NCI-H345 treated with DMSO at 0.1 percent for 48 hours (cell line): ENCODE measurements around the gene E2F8.

Experiments used
- DNase-seq: peaks from one replicate; lab custom pipeline; 2025; ENCODE audit not compliant: unreplicated experiment; lab: John Stamatoyannopoulos, UW

The E2F8 gene

GRCh38 chr11:19220903-19221724, 19.6 kb downstream of the E2F8 start:
- DNase-seq: no peak

GRCh38 chr11:19218786-19219460, 21.8 kb downstream of the E2F8 start:
- DNase-seq: no peak

DNA sequence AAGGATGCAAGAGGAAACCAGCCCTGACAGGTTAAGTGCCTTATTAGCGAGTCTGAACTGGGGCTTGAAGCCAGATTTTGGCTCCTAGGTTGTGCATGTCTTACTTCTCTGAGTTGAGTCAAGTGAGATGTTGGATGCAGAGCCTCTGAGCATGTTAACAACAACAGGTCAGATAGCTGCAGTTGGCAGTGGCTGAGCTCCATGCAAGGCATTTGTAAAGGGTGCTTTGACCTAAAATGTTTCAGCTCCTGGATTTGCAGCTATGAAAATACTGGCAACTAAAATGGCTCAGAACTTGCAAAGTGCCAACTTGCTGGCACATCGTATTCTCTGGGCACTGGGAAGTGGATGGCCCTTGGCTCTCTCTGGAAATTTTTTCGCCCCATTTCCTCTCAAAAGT, 22.5 kb downstream of the E2F8 start:
- DNase-seq: no peak

GRCh38 chr11:19216709-19217374, 23.9 kb downstream of the E2F8 start:
- DNase-seq: no peak

- DNase-seq: no peak
Observed at GRCh38 chr11:19216021-19216420, 24.7 kb downstream of the E2F8 start.

DNA sequence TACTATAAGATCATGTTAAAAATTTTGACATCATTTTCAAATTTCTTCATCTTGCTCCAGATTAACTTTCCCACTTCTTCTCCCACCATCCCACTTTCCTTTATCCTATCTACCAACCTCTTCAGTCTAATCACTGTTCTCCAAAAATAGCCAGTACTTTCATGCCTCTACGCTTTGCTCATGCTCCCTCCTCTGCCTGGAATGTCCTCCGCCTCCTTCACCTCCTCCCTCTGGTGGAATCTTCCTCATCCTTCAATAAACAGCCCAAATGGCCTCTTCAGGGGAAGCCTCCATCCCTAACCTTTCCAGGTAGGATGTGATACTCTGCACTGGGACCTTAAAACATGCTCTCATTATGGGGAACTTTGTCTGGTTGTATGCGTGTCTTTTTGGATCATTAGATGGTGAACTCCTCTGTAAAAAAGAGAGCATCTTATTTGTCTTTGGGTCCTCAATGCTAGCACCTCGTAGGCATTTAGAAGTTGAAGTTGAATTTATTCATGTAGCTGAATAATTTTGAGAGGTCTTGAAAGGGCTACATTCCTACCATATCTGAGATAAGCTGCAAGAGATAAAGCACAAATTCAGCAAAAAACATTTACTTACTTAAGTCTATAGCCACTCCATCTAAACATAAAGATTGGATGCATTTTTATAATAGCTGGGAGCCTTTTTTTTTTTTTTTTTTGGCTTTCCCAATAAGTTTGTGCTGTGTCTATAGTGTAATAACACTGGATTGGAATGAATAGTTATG, 31.0 kb downstream of the E2F8 start:
- no peak for DNase-seq

DNA sequence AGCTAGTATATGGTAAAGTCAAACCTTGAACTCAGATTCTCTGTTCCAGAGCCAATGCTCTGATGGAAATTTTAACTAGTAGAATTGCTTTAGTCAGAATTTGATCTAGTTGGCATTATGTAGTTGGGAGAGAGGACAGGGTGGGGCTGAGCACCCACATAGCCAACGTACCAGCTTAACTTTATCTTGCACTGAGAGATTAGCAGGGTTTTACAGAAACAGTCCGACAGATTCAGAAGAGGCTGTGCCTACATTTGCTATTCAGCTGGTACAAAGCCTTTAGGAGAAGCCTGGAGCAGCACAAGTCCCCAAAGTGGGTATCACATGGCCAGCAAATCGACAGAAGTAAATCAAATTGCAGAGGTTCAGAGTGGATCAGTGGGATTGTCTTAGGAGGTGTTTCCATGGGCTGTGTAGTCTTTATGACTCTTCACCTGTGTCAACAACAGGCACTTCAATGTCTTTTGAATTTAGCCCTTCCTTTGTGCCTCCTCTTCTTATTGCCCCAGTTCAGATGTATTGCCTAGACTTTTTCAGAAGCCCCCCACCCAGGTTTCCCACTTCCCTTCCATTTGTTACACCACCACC, 31.7 kb downstream of the E2F8 start:
- no peak for DNase-seq

GRCh38 chr11:19208181-19208580, 32.6 kb downstream of the E2F8 start:
- no peak for DNase-seq

DNA sequence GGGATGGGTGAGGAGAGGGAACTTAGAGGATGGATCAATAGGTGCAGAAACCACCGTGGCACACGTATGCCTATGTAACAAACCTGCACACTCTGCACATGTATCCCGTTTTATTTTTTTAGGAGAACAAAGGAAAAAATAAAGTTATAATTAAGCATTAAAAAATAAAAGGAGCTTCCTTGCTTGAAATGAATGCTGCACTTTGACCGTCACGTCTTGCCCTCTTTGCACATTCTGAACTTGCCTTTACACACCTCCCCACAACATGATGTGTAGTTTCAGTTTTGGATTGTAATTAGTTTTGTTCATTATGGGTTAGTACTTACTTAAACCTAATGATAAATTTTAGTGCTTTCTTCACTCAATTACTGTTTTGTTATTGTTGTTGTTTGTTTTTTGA, 35.9 kb downstream of the E2F8 start:
- no peak for DNase-seq

DNA sequence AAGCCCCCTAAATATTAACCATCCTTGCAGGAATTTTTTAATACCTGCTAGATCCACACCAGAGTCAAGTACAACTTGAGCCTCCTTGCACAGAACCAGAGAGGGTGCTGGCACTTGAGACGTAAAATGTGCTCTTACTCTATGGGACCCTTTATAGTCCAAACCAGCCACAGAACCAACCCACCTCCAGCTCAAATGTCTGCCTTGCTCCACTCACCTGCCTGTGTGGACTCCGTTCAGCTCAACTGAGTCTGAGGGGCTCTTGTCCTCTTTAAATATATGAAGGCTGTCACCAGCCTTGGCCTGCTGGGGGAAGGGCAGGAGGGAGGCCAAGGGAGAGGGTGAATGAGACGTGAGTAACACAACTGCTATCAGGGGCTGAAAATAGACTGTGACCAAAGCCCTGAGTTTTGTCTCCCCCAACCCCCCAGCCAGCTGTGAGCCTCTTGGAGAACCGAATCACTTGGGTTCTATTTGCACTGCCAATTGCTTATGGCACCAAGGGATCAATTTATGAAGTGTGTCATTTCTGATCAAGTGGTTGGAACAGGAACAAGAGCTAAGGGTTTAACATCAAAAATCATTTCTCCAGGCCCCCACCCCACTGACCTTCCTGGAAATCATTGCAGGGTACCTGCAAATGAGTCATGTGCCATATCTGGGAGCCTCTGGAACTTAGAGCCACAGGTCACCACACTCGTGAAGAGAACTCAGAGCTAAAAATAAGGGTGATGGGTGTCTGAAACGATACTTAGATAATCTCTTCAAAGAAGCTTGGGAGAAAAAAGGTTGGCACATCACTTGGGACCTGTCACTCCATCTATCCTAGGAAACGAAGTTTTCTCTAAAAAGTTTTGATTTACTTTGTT, 38.8 kb downstream of the E2F8 start, which contains the start of gene CSRP3:
Gene CSRP3, minus strand, starts transcription at position 247 of the 869 bp plus-strand sequence. CDS start 9,535 bp downstream, outside the sequence.
- no peak for DNase-seq

DNA sequence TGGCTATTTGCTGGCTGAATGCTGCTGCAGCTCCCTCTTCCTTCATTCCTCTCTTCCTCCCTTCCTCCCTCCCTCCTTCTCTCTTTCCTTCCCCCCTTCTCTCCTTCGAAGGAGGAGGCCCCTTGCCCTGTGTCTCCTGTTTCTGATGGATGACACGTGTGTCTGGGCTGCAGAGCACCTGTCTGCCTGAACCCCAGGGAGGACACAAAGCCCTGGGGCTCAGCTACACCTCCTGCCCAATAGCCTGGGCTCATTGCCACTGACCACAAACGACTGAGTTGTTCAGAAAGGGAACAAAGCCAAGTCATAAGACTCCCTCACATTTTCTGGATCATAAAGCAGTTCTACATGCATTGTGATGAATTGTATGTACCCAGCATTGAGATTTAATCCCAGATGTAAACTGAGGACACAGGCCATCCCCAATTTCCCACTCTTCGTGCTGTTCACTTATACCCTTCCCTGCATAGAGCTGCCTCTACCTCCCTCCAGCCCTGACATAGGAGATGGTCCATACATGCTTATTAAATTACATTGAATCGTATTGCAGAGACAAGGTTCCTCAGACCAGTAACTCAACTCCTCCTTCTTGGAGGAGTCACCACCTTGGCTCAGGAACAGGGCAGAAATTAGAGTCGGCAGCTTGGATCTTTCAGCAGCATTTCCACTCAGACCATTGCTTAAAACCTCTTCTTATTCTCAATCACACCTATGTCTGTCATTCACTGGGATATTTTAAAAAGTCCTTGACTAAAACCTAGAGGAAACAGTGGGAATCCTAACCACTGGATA, 40.1 kb downstream of the E2F8 start:
- no peak for DNase-seq

- no peak for DNase-seq
Observed at GRCh38 chr11:19199771-19200170, 41.0 kb downstream of the E2F8 start.

- DNase-seq: no peak
Observed at GRCh38 chr11:19199048-19199447, 41.7 kb downstream of the E2F8 start.

- no peak for DNase-seq
Observed at GRCh38 chr11:19196432-19196831, 44.3 kb downstream of the E2F8 start.

GRCh38 chr11:19194620-19195308, 46.0 kb downstream of the E2F8 start:
- no peak for DNase-seq

GRCh38 chr11:19193916-19194315, 46.8 kb downstream of the E2F8 start:
- no peak for DNase-seq

GRCh38 chr11:19191530-19192169, 49.1 kb downstream of the E2F8 start:
- no peak for DNase-seq

GRCh38 chr11:19187833-19188258, 52.9 kb downstream of the E2F8 start:
- peak; percentile 66 for DNase-seq
